MM.1S (cell line): Measurements from ENCODE around the gene NEK5.
"Not testable (repeated sequence)": the region's sequence is repeated elsewhere in the genome, so short reads cannot be mapped to it uniquely, and the experiment has no call there.

Experiments used
- DNase-seq: peaks from one replicate; pipeline ENCODE4 v3.0.0-alpha.2; 2015
- H2AFZ ChIP-seq: fragments of 300-600 bp; sonication (generic); 2 replicates; pipeline ENCODE4 v1.6.0; 2016; ENCODE audit warnings: antibody characterized with exemption, low read length
- H3F3A ChIP-seq: fragments of 300-600 bp; sonication (generic); 2 replicates; pipeline ENCODE4 v1.6.1; 2016; ENCODE audit warnings: mild to moderate bottlenecking, antibody characterized with exemption, low read length, moderate library complexity, mixed read lengths; ENCODE audit not compliant: insufficient read depth
- H3K27ac ChIP-seq: fragments of 300-600 bp; sonication (generic); 2 replicates; pipeline ENCODE4 v1.5.1; 2016; ENCODE audit warnings: mild to moderate bottlenecking, low read length
- H3K27me3 ChIP-seq: fragments of 300-600 bp; sonication (generic); replicated peaks from 2 replicates; pipeline ENCODE4 v1.6.0; 2016; ENCODE audit warnings: low read length; ENCODE audit not compliant: insufficient read depth
- H3K36me3 ChIP-seq: fragments of 300-600 bp; sonication (generic); replicated peaks from 2 replicates; pipeline ENCODE4 v1.6.1; 2016; ENCODE audit warnings: mild to moderate bottlenecking, low read length, mixed read lengths; ENCODE audit not compliant: insufficient read depth
- H3K4me1 ChIP-seq: fragments of 300-600 bp; sonication (generic); 2 replicates; pipeline ENCODE4 v1.6.1; 2016; ENCODE audit warnings: low read length, mixed read lengths
- H3K4me2 ChIP-seq: fragments of 300-600 bp; sonication (generic); 2 replicates; pipeline ENCODE4 v1.6.0; 2016; ENCODE audit warnings: low read depth, low read length
- H3K4me3 ChIP-seq: fragments of 300-600 bp; sonication (generic); 2 replicates; pipeline ENCODE4 v1.5.1; 2016; ENCODE audit warnings: low read length, mixed read lengths
- H3K79me2 ChIP-seq: fragments of 300-600 bp; sonication (generic); 2 replicates; pipeline ENCODE4 v1.6.1; 2016; ENCODE audit warnings: mixed run types, low read length, mixed read lengths
- H3K9ac ChIP-seq: fragments of 300-600 bp; sonication (generic); 2 replicates; pipeline ENCODE4 v1.6.1; 2016; ENCODE audit warnings: low read length, mixed read lengths
- H3K9me2 ChIP-seq: fragments of 300-600 bp; sonication (generic); replicated peaks from 2 replicates; pipeline ENCODE4 v1.6.1; 2016; ENCODE audit warnings: mild to moderate bottlenecking, low read length, mixed read lengths; ENCODE audit not compliant: insufficient read depth
- H3K9me3 ChIP-seq: fragments of 300-600 bp; sonication (generic); replicated peaks from 2 replicates; pipeline ENCODE4 v1.6.1; 2016; ENCODE audit warnings: mild to moderate bottlenecking, low read length, mixed read lengths; ENCODE audit not compliant: insufficient read depth
- H4K20me1 ChIP-seq: fragments of 300-600 bp; sonication (generic); 2 replicates; pipeline ENCODE4 v1.6.1; 2016; ENCODE audit warnings: mild to moderate bottlenecking, low read length, moderate library complexity, mixed read lengths; ENCODE audit not compliant: insufficient read depth
- EZH2 ChIP-seq: fragments of 300-600 bp; sonication (generic); optimal IDR thresholded peaks from 2 replicates; pipeline ENCODE3; 2017; ENCODE audit warnings: low read depth, mild to moderate bottlenecking, antibody characterized with exemption, low read length, mixed read lengths
- EZH2phosphoT487 ChIP-seq: fragments of 300-600 bp; sonication (generic); IDR thresholded peaks from 2 replicates; pipeline ENCODE4 v1.6.1; 2018; ENCODE audit warnings: antibody characterized with exemption, low read length
- TF ChIP-seq, protein P1 (sequence below): fragments of 300-600 bp; sonication (generic); IDR thresholded peaks from 2 replicates; pipeline ENCODE4 v1.5.1; 2016; ENCODE audit warnings: antibody characterized with exemption, low read length, mixed read lengths

The NEK5 gene

DNA sequence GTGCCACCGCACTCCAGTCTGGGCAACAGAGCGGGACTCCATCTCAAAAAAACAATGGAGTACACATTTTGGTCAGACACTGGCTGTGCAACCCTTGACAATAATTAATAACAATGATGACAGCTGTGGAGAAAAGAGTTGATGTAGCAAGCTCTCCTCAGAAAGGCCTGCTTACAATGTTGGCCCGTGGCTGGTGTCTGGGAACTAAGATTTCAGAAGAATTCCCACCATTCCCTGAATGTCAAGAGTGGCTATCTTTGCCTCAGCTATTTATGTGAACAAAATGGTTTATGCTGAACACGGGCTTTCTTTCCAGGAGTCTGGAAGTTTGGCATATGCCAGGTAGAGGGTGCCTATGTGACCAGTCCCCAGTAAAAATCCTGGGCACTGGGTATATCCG lies 25.5 kb downstream of the NEK5 start:
- DNase-seq: no peak
- no peak overlapping the region for H3K4me3 ChIP-seq
- H3K27me3 ChIP-seq: no peaks in the 10 kb centered on the region
- H3F3A ChIP-seq: no peaks in the 10 kb centered on the region
- no peak overlapping the region for H3K4me2 ChIP-seq
- H3K79me2 ChIP-seq: no peaks in the 10 kb centered on the region
- H3K9me3 ChIP-seq: no peaks in the 10 kb centered on the region
- H3K9me2 ChIP-seq: no peaks in the 10 kb centered on the region
- no peak overlapping the region for H2AFZ ChIP-seq
- no peak for TF ChIP-seq EZH2phosphoT487
- TF ChIP-seq, protein P1, sequence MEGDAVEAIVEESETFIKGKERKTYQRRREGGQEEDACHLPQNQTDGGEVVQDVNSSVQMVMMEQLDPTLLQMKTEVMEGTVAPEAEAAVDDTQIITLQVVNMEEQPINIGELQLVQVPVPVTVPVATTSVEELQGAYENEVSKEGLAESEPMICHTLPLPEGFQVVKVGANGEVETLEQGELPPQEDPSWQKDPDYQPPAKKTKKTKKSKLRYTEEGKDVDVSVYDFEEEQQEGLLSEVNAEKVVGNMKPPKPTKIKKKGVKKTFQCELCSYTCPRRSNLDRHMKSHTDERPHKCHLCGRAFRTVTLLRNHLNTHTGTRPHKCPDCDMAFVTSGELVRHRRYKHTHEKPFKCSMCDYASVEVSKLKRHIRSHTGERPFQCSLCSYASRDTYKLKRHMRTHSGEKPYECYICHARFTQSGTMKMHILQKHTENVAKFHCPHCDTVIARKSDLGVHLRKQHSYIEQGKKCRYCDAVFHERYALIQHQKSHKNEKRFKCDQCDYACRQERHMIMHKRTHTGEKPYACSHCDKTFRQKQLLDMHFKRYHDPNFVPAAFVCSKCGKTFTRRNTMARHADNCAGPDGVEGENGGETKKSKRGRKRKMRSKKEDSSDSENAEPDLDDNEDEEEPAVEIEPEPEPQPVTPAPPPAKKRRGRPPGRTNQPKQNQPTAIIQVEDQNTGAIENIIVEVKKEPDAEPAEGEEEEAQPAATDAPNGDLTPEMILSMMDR: no peak
- no peak for TF ChIP-seq EZH2
- no peaks in the 10 kb centered on the region for H3K36me3 ChIP-seq
- H4K20me1 ChIP-seq: no peaks in the 10 kb centered on the region
- no peak overlapping the region for H3K27ac ChIP-seq
- H3K4me1 ChIP-seq: no peaks in the 10 kb centered on the region
- no peak overlapping the region for H3K9ac ChIP-seq

- not testable (repeated sequence) for H3F3A ChIP-seq, H3K27me3 ChIP-seq, H3K9ac ChIP-seq, H4K20me1 ChIP-seq, H2AFZ ChIP-seq, H3K4me3 ChIP-seq, H3K4me2 ChIP-seq, DNase-seq, H3K4me1 ChIP-seq, H3K9me3 ChIP-seq, H3K9me2 ChIP-seq, H3K79me2 ChIP-seq, H3K27ac ChIP-seq, H3K36me3 ChIP-seq
These were observed 26.4 kb downstream of the NEK5 start for GRCh38 chr13:52102423-52102822.

DNA sequence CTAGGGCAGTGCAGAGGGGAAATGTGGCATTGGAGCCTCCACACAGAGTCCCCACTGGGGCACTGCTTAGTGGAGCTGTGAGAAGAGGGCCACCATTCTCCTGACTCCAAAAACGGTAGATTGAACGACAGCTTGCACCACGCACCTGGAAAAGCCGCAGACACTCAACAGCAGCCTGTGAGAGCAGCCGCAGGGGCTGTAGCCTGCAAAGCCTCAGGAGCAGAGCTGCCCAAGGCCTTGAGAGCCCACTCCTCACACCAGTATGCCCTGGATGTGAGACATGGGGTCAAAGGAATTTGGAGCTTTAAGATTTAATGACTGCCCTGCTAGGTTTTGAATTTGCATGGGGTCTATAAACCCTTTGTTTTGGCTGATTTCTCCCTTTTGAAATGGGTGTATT lies 31.7 kb downstream of the NEK5 start:
- H4K20me1 ChIP-seq: no peaks in the 10 kb centered on the region
- TF ChIP-seq EZH2: no peak
- TF ChIP-seq EZH2phosphoT487: no peak
- TF ChIP-seq, protein P1: no peak
- no peaks in the 10 kb centered on the region for H3K9me2 ChIP-seq
- no peak overlapping the region for H3K27ac ChIP-seq
- no peak overlapping the region for H3K4me3 ChIP-seq
- no peaks in the 10 kb centered on the region for H3F3A ChIP-seq
- no peaks in the 10 kb centered on the region for H3K4me1 ChIP-seq
- no peaks in the 10 kb centered on the region for H3K27me3 ChIP-seq
- no peak overlapping the region for H2AFZ ChIP-seq
- H3K9ac ChIP-seq: no peak overlapping the region
- DNase-seq: no peak
- H3K36me3 ChIP-seq: no peaks in the 10 kb centered on the region
- H3K9me3 ChIP-seq: no peaks in the 10 kb centered on the region
- no peaks in the 10 kb centered on the region for H3K79me2 ChIP-seq
- H3K4me2 ChIP-seq: no peak overlapping the region

DNA sequence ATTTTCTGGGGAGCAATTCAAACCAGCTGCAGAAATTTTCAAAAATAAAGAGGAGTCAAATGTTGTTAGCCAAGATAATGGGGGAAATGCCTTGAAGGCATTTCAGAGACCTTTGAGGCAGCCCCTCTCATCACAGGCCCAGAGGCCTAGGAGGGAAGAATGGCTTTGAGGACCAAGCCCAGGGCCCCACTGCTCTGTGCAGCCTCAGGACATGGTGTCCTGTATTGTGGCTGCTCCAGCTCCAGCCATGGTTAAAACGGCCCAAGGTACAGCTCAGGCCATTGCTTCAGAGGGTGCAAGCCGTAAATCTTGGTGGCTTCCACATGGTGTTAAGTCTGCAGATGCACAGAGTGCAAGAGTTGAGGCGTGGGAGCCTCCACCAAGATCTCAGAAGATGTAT lies 32.1 kb downstream of the NEK5 start:
- TF ChIP-seq, protein P1: no peak
- TF ChIP-seq EZH2: no peak
- TF ChIP-seq EZH2phosphoT487: no peak
- no peaks in the 10 kb centered on the region for H3K36me3 ChIP-seq
- no peaks in the 10 kb centered on the region for H3K79me2 ChIP-seq
- H2AFZ ChIP-seq: no peak overlapping the region
- no peaks in the 10 kb centered on the region for H3K9me3 ChIP-seq
- H3K27ac ChIP-seq: no peak overlapping the region
- H3F3A ChIP-seq: no peaks in the 10 kb centered on the region
- no peaks in the 10 kb centered on the region for H3K9me2 ChIP-seq
- H4K20me1 ChIP-seq: no peaks in the 10 kb centered on the region
- H3K4me2 ChIP-seq: no peak overlapping the region
- no peak overlapping the region for H3K4me3 ChIP-seq
- H3K27me3 ChIP-seq: no peaks in the 10 kb centered on the region
- DNase-seq: no peak
- no peaks in the 10 kb centered on the region for H3K4me1 ChIP-seq
- no peak overlapping the region for H3K9ac ChIP-seq
